Superior temporal gyrus (tissue), 1 donor: ENCODE results near the gene GALNT2.

Experiments
- DNase-seq: peaks from one replicate; pipeline ENCODE4 v3.0.0-alpha.2; 2016; ENCODE audit errors: extremely low spot score

GALNT2 gene

GRCh38 chr1:230071316-230071715, 4.3 kb downstream of the GALNT2 start:
- DNase-seq = no peak

GRCh38 chr1:230072296-230072695, 5.3 kb downstream of the GALNT2 start:
- DNase-seq = no peak

DNA sequence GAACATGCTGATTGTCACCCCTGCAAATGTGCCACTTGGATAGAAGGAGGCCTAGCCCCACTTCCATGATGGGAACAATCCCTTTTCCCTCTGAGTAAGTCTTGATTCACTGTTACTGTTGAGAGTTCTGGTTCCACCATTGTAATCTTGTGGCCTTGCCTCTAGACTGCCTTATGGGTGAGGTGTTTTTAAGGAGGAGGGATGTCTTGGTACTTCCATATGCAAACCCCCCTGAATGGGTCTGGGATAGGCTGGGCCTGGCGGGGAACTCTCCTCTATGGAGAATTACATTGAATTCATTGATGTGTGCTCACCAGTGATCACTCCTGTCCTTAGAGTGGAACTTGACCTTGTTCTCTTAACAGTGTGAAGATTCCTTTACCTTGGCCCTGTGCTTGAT, 5.8 kb downstream of the GALNT2 start:
- DNase-seq = no peak

DNA sequence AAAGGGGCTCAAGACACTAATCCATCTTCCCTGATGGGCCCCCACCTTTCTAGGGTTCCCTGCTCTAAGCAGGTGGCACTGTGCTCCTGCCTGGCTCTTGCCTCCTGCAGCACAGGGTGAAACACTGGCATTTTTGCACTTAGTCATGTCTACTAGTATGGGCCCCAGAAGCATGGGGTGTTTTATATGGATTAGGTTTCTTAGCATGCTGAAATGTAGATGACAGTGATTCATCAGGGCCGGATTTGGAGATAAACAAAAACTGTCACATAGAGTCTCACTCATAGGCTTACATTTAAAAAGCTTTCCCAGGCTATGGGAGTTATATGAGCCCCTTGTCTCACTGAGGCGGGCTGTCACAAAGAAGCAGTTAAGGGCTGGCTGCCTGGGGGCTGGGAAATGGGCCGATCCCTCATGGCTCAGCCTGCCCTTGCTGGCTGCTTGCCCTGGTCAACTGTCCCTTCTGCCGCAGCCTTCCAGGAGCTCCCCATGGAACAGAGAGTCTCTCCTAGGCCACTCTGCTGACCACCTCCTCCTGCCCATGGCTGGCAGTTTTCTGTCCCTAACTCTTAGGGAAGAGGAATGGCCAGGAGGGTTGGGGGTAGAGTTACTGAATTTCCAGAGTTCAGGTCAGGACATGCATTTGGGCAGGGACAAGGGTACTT, 6.5 kb downstream of the GALNT2 start:
- DNase-seq = peak; percentile 45

DNA sequence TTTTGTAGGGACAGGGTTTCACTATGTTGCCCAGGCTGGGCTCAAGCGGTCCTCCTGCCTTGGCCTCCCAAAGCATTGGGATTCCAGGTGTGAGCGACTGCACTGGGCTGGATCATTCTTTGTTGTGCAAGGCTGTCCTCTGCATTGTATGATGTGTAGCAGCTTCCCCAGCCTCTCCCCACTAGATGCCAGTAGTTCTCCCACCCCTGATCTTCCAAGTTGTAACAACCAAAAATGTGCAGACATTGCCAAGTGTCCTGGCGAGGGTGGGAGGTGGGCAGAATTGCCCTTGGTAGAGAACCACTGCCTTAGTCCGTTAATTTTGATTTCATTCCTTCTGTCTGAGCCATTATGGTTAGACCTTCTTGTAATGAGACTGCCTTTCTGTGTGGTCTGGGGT, 7.2 kb downstream of the GALNT2 start:
- DNase-seq = no peak

DNA sequence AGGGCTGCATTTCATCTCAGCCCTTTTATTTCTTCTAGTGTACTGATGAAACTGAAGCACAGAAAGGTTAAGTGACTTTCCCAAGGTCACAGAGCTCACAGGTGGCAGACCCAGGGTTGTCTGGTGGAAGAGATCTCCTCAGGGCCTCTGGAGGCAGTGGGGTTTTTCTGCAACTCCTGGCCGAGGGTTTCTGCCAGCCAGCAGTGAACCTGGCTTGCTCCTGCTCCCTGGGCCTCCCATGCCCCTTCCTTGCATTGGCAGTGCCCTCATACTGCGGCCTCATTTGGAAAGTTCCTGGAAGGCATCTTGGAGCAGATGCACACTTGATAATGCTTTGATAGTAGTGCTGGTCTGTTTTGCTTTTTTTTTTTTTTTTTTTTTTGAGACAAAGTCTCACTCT, 7.7 kb downstream of the GALNT2 start:
- DNase-seq = no peak

DNA sequence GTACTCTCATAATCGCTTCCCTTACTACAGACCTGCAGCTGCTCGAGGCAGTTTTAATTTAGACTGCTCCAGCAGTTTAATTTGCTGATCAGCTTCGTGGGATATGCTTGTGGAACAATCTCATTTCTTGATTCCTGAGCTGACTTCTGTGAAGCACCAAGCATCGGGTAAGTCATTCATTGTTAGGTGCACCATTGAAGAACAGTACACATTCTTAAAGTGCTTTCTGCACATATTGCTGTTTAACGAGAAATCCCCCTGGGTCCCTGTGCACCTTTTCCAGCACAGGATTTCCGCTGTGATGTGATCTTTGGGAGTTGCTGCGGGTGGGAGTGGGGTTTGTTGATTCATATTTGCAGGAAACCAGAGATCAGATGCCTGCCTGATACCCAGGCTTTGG, 9.1 kb downstream of the GALNT2 start:
- DNase-seq = no peak

GRCh38 chr1:230077011-230077410, 10.0 kb downstream of the GALNT2 start:
- no peak for DNase-seq

- no peak for DNase-seq
Observed at GRCh38 chr1:230077436-230078213, 10.6 kb downstream of the GALNT2 start.

DNA sequence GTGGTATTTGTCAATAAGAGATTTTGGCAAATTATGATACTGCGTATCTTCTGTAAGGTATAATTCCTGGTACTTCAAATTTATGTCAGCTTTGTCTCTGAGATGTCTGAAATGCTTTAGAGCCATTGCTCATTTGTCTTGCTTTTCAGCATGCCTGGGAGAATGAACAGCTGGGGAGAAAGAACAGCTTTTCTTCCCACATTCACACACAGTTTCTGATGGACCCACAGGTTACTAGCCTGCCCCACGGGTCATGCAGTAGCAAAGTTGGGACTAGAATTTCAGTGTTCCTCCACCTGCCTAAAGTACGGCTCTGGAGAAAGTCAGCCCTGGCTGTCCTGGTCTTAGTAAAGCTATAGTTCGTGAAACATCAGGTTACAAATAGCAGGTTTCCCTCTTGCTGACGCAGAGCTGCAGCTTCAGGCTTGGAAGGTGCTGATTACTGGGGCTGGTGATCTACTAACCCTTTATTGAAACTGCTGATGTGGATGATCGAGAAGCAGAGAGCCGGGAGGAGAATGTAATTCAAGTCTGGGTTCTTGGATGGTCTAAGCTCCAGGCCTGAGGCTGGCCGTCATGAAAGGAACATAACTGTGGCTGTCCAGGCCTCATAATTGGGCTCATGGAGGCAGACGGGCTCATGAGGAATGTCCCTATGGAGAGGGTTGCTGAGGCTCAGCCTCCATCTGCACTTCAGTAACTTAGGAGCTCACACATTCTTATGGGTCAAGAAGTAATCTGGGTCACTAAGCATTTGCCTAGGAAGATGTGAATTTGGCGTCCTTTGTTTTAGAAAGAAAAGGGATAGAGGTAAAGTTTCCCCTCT, 12.4 kb downstream of the GALNT2 start:
- DNase-seq = no peak

DNA sequence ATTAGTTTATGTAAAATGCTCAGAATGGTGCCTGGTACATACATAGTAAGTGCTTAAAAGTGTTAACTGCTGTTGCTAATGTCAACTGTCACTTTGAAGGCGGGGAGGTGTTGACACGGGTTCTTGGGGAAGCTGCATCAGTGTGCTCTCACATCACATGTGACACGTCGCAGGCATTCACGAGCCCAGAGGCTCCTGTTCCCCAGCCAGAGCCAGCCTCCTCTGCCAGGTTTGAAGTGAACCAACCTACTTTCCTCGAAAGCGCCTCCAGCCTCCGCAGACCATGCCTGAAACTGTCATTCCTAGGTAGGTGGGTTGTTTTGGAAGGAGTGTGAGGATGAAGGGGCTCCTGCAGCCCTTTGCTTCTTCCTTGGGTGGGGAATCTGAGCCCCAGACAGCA, 13.8 kb downstream of the GALNT2 start:
- no peak for DNase-seq

DNA sequence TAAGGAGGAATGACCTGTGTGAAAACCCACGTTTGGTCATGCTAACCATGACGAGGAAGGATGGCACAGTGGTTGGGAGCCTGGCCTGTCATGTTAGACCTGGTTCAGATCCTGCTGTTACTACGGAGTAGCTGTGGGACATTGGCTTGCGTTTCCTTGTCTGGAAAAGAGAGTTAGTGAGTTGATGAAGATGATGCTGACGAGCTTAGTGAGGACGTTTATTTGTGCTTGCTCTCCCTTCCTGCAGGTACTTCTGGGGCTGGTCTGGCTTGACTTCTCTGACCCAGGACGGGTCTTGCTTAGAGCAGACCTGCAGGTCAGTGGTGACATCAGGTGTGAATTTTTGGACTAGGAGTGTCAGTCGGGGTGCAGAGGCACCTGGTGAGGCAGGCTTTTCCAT, 14.7 kb downstream of the GALNT2 start:
- DNase-seq = no peak

- DNase-seq = no peak
Observed at GRCh38 chr1:230082211-230082610, 15.2 kb downstream of the GALNT2 start.

DNA sequence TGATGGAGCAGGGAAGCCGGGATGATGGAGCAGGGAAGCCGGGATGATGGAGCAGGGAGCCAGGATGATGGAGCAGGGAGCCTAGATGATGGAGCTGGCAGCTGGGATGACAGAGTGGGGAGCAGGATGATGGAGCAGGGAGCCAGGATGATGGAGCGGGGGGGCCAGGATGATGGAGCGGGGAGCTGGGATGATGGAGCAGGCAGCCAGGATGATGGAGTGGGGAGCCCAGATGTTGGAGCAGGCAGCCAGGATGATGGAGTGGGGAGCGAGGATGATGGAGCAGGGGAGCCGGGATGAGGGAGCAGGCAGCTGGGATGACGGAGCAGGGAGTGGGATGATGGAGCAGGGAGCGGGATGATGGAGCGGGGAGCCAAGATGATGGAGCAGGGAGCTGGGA, 16.0 kb downstream of the GALNT2 start:
- DNase-seq = no peak

GRCh38 chr1:230083746-230084407, 16.8 kb downstream of the GALNT2 start:
- no peak for DNase-seq

- no peak for DNase-seq
Observed at GRCh38 chr1:230084408-230085177, 17.6 kb downstream of the GALNT2 start.

- DNase-seq = no peak
Observed at GRCh38 chr1:230085178-230085515, 18.1 kb downstream of the GALNT2 start.

DNA sequence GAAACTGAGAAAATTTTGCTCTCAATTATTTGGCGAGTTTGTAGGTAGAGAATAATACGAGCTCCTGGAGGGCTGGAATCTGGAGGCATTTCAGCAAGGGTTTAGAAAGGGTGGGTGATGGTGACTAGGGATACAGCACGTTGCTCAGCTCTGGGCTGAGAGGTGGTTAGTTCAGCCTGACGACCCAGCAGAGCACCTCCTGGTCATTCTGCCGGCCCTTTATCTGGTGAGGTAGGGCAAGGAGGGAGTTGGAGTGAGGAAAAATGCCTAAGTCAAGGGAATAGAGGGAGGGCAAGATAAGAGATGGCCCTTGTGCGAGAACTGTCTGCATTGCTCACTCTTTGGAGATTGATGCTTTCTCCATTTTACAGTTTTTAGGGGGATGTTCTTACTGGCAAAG, 19.1 kb downstream of the GALNT2 start:
- no peak for DNase-seq

DNA sequence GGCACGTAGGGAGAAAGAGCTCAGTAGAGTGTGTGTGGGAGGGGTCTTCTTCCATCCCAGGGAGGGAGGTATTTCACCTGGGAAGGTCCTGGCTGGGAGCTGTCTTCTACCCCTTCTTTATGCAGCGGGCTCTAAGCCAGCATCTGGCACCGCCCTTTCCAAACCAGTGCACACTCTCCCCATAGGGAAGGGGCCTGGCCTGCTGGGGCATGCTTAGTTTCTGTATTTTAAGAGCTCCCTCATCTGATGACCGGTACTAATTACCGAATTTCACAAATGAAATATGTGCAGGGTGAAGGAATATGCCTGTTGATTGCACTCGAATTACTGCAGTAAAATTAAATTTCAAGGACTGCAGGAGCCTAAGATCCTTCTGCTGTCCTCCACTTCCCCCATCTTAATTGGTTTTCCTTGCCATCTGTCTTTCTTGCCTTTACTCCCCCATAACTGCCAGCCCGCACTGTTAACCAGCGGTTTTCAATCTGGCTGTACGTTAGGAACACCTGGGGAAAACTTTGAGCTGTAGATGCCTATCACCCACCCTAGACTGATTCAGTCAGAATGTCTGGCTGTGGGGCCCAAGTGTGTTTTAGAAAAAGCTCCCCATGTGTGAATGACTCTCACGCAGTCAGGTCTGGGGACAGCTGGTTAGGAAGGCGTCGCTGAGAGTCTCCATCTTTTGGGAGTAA, 20.1 kb downstream of the GALNT2 start:
- DNase-seq = no peak

GRCh38 chr1:230087717-230088105, 20.7 kb downstream of the GALNT2 start:
- no peak for DNase-seq

DNA sequence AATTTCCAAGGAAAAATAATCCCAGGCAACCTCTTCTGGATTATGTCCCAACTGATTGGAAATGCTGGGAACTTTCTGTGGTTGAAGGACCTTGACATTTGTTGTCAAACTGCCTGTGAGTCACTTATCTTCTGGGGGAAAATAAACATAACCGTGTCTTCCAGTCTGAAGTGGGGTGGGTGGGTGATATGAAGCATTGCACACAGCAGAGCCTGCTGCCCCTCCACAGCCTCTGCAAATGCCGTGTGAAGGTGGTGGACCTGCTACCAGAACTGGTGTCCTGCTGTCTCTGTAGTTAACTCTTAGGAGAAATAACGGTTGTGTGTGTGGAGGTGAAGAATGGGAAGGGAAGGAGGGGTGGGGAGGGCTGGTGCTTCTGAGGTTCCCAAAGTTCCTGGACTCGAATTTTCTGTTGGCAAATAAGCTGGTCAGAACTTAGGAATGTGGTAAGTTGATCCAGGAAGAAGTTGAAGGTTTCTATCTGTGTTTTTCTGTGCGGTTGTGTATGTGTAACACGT, 23.2 kb downstream of the GALNT2 start:
- DNase-seq = no peak
